Progenitor cell of endocrine pancreas (in vitro differentiated cells): Measurements from ENCODE around the gene TP53RK. TPM values are rescaled to one million over a fixed set of nuclear protein-coding genes. Genes with fewer than 3 reads are reported as not detected.

ENCODE experiments used
- DNase-seq: peaks from one replicate; pipeline ENCODE4 v3.0.0; 2021; ENCODE audit warnings: low spot score; ENCODE audit not compliant: unreplicated experiment
- H3K27ac Mint-ChIP-seq: 2 replicates; pipeline ENCODE4 v1.8.0; 2021; ENCODE audit warnings: mild to moderate bottlenecking, moderate library complexity, mixed read lengths
- H3K27me3 Mint-ChIP-seq: 2 replicates; pipeline ENCODE4 v1.8.0; 2021; ENCODE audit warnings: mixed read lengths
- H3K36me3 Mint-ChIP-seq: 2 replicates; pipeline ENCODE4 v1.8.0; 2022; ENCODE audit warnings: mixed read lengths; ENCODE audit not compliant: insufficient read depth
- H3K4me1 Mint-ChIP-seq: 2 replicates; pipeline ENCODE4 v1.8.0; 2021; ENCODE audit warnings: low read depth, mixed read lengths
- H3K4me3 Mint-ChIP-seq: 2 replicates; pipeline ENCODE4 v1.8.0; 2021; ENCODE audit warnings: low read depth, mild to moderate bottlenecking, moderate library complexity, mixed read lengths
- H3K9me3 Mint-ChIP-seq: 2 replicates; pipeline ENCODE4 v1.8.0; 2021; ENCODE audit warnings: low read depth, mixed read lengths
- CTCF ChIP-seq: fragments of 200-600 bp; sonication (generic); IDR thresholded peaks from one replicate; pipeline ENCODE4 v1.5.0; 2021; ENCODE audit warnings: antibody characterized with exemption, mild to moderate bottlenecking; ENCODE audit not compliant: unreplicated experiment
- total RNA-seq: library from RNA; stranded (reverse); gene quantifications from 2 replicates; pipeline ENCODE4 v1.2.1, GENCODE V29; 2021

Gene TP53RK
- total RNA-seq, 1 donor from 2014 or later, result 11.5 TPM

- H3K27ac Mint-ChIP-seq, result no peak overlapping the region
- H3K4me1 Mint-ChIP-seq, result peaks cover 2% of the 10 kb centered on the region
- H3K9me3 Mint-ChIP-seq, result peaks cover 8% of the 10 kb centered on the region
- DNase-seq, result no peak
- peaks cover 10% of the 10 kb centered on the region for H3K27me3 Mint-ChIP-seq
- TF ChIP-seq CTCF, result no peak
- no peak overlapping the region for H3K4me3 Mint-ChIP-seq
- H3K36me3 Mint-ChIP-seq, result no peaks in the 10 kb centered on the region
Measured at GRCh38 chr20:46696791-46697279, 7.6 kb upstream of the TP53RK start.

- TF ChIP-seq CTCF, result no peak
- Mint-ChIP-seq H3K4me1 (peaks cover 2% of the 10 kb centered on the region), H3K27me3 (peaks cover 10% of the 10 kb centered on the region), H3K9me3 (peaks cover 8% of the 10 kb centered on the region), H3K36me3 (no peaks in the 10 kb centered on the region), H3K4me3 (no peak overlapping the region), H3K27ac (no peak overlapping the region)
- no peak for DNase-seq
Measured at GRCh38 chr20:46695892-46696291, 6.6 kb upstream of the TP53RK start.

DNA sequence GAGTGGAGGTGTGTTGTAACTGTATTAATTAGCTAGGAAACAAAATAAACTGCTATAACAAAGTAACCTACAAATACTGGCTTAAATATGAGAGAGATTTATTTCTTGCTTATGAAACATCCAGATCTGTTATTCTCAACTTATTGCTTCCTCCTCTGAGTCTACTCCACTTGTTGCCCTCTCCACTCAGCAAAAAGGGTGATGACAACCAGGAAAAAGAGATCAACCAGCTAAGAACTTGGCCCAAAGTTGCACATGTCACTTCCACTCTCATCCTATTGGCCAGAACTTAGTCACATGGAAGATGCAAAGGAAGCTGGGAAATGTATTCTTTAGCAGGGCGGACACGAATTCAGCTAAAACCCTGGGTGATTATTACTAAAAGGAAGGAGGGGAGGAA lies 5.2 kb upstream of the TP53RK start:
- peaks cover 7% of the 10 kb centered on the region for H3K4me1 Mint-ChIP-seq
- no peak for DNase-seq
- no peaks in the 10 kb centered on the region for H3K36me3 Mint-ChIP-seq
- no peak overlapping the region for H3K4me3 Mint-ChIP-seq
- no peak overlapping the region for H3K27ac Mint-ChIP-seq
- no peak for TF ChIP-seq CTCF
- no peaks in the 10 kb centered on the region for H3K27me3 Mint-ChIP-seq
- H3K9me3 Mint-ChIP-seq, result peaks cover 4% of the 10 kb centered on the region

- no peaks in the 10 kb centered on the region for H3K27me3 Mint-ChIP-seq
- no peak for DNase-seq
- no peak for TF ChIP-seq CTCF
- peaks cover 4% of the 10 kb centered on the region for H3K36me3 Mint-ChIP-seq
- peaks cover 17% of the 10 kb centered on the region for H3K4me1 Mint-ChIP-seq
- no peaks in the 10 kb centered on the region for H3K9me3 Mint-ChIP-seq
- no peak overlapping the region for H3K4me3 Mint-ChIP-seq
- no peak overlapping the region for H3K27ac Mint-ChIP-seq
Measured at GRCh38 chr20:46691196-46691595, 2.0 kb upstream of the TP53RK start.

- no peak for DNase-seq
- Mint-ChIP-seq H3K4me3 (peak overlapping the region; percentile 93), H3K27ac (peak overlapping the region; percentile 35), H3K36me3 (peaks cover 9% of the 10 kb centered on the region), H3K9me3 (no peaks in the 10 kb centered on the region), H3K27me3 (no peaks in the 10 kb centered on the region), H3K4me1 (peaks cover 15% of the 10 kb centered on the region)
- TF ChIP-seq CTCF, result no peak
Measured at GRCh38 chr20:46690219-46691106, 1.2 kb upstream of the TP53RK start.
